GM12873 (cell line): ENCODE results near the gene ABCC2.

Experiments
- TF ChIP-seq, protein P1 (sequence below): IDR thresholded peaks from 2 replicates; pipeline ENCODE4 v1.5.1; 2012; ENCODE audit warnings: low read depth, mild to moderate bottlenecking, moderate library complexity, low read length, control low read depth; ENCODE audit not compliant: insufficient read depth; ENCODE audit errors: missing control alignments

The ABCC2 gene

DNA sequence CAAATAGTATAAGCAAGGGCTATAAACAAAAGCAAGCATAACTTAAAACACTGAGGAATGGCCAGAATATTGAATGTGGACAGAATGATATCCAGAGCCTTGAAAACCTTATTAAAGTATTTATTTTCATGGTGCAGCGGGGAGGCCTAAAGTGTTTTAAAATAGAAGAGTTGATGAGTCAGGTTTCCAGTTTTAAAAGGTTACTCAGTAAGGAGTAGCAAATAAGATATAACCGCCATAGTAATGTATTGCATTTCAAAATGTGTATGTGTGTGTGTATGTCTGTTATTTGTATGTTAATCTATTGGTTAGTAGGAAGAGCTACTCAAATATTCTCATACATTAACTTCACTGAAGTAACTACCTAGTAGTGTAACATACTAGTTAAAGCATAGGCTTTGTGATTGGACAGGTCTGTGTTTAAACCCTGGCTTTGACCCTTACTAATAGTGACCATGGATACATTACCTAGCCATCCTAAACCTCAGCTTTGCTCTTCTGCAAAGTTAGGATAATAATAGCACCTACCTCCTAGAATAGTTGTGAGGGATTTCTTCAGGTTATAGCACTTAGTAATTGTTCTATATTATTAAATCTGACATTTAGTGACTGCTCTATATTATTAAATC lies 33.5 kb upstream of the ABCC2 start:
- TF ChIP-seq, protein P1, sequence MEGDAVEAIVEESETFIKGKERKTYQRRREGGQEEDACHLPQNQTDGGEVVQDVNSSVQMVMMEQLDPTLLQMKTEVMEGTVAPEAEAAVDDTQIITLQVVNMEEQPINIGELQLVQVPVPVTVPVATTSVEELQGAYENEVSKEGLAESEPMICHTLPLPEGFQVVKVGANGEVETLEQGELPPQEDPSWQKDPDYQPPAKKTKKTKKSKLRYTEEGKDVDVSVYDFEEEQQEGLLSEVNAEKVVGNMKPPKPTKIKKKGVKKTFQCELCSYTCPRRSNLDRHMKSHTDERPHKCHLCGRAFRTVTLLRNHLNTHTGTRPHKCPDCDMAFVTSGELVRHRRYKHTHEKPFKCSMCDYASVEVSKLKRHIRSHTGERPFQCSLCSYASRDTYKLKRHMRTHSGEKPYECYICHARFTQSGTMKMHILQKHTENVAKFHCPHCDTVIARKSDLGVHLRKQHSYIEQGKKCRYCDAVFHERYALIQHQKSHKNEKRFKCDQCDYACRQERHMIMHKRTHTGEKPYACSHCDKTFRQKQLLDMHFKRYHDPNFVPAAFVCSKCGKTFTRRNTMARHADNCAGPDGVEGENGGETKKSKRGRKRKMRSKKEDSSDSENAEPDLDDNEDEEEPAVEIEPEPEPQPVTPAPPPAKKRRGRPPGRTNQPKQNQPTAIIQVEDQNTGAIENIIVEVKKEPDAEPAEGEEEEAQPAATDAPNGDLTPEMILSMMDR: no peak

DNA sequence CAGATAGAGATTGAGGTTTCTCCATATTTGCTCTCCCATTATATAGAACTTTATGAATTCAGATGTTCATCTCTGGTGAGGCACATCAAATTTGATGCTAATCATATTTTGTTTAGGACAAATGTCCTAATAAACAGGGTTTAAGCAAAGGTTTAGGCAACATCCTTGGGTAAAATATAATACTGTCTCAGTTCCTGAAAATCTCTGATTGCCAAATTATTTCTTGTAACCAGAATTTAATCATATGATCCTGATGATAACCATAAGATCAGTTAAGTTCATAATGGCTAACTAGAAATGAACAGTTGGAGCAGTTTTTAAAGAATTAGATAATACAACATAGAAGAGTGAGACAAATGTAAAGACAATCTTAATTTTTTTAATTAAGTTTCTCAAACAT lies 31.8 kb upstream of the ABCC2 start:
- TF ChIP-seq, protein P1: no peak

DNA sequence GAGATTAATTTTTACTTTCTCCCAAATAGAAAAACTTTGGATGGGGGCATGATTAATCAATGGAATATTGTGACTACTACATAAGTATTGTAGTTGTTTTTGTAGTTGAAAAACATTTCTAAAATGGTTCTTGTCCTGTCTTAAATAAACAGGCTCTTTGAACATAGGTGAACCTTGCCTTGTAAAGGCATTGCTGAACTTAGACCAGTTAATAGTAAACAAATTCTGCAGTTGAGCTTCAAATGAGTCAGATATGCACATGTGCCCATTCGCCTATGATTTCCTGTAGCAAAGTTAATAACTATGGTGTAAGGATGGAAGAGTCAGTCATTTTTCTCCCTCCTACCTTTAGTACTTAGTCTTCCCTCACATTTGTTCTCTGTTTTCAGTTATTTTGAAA lies 27.8 kb upstream of the ABCC2 start:
- TF ChIP-seq, protein P1: no peak

DNA sequence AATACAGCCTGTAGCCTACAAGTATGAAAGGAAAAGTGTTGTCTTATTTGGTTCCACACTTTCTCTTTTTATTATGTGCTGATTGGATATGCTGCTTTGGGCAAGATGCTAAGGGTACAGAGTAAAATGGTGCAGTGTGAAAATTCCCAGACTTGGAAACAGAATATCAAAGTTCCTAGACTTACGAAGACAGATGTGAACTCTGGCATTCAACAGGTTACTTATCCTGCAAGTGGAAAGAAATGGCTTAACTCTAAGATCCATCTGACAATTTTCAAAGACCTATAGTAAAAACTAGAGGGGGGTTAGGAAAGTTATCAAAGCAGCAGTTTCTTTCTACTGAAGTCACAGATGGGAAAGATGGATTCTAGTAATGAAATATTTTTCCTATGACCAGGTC lies 26.3 kb upstream of the ABCC2 start:
- TF ChIP-seq, protein P1: no peak

DNA sequence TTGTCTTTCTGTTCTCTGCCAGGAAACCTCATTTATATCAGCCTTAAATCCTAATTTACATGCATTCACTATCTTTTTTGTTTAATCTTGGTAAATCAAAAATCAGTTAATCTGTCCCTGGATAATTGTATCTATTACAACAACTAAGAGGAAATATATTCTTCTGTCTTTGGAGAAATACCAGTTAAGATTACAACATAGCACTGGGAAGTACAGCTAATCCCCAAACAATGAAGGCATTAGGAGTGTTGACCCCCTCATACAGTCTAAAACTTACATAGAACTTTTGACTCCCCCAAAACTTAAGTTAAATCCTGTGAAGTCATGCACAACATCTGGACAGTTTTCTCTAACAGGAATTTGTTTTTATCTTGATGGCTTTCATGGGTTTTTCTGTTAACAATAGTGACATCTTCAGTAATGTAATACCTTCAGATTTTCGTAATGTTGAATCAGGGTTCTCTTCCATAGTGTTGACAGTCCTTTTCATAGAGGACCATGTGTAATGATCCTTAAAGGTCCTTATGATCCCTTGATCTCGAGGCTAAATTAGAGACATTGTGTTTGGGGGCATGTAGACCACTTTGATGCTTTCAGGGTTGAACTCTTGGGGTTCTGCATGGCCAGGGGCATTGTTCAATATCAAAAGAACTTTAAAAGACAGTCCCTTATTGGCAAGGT lies 24.1 kb upstream of the ABCC2 start:
- TF ChIP-seq, protein P1: no peak

DNA sequence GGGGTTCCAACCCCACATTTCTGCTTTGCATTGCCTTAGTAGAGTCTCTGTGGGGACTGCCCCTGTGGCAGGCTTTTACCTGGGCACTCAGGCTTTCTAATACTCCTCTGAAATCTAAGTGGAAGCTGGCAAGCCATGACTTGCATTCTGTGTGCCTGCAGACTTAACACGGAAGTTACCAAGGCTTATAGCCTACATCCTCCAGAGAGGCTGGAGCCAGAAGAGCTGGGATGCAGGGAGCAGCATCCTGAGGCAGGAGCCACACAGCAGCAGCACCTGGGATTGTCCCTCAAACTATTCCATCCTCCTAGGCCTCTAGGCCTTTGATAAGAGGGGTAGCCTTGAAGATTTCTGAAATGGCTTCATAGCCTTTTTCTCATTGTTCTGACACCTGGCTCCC lies 22.1 kb upstream of the ABCC2 start:
- TF ChIP-seq, protein P1: no peak

DNA sequence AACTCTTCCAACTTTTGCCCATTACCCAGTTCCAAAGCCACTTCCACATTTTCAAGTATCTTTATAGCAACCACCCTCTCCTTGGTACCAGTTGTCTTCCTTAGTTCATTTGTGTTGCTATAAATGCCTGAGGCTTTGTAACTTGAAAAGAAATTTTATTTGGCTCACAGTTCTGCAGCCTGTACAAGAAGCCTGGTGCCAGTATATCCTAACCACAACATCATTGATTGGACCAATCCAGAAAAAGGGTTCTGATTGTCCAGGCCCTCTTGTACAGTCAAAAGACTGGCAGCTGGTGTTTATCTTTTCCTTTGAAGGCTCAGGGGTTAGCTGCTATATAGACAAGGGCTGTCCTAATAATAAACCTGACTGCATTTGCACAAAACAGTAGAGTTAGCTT lies 21.1 kb upstream of the ABCC2 start:
- TF ChIP-seq, protein P1: no peak
